HK-2 (cell line): ENCODE measurements around the gene REPIN1.

ENCODE experiments used
- DNase-seq: peaks from one replicate; pipeline ENCODE4 v3.0.0-alpha.2; 2018; ENCODE audit not compliant: unreplicated experiment

Gene REPIN1

GRCh38 chr7:150360363-150361058, 8.1 kb upstream of the REPIN1 start:
- no peak for DNase-seq

GRCh38 chr7:150361402-150361801, 7.2 kb upstream of the REPIN1 start:
- no peak for DNase-seq

DNA sequence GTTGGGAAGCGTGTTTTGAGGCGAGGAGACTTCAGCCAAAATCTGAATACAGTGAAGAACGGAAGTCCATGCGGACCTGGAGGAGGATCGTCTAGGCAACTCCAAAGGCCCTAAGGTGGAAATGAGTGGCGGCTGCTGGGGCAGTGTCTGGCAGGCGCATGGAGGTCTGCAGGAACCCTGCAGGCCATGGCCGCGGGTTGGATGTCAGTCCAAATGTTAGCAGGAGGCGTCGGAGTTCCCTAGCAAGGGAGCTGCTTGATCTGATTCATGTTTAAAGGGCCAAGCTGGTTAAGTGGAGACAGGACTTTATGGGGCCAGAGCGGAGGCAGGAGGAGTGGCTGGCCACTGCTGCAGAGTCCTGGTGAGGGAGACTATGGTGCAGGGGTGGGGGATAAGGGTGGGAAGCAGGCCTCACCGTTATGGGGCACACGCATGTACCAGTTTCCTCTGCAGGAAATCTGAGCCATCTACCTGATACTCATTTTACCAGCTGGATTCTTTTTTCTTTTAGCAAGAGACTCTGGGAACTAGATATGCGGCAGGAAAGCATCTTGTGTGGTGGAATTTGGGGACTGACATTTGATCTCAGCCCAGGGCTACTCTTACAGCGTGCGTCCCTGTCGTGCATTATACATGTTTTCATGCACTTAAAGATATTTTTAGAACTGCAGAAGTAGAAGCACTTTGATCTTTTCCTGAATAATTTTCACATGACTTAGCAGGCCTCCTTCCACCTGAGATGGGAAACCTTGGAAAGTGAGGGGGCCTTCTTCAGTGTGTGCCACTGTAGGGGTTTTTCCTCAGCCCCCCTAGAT, 6.6 kb upstream of the REPIN1 start:
- DNase-seq, result no peak

GRCh38 chr7:150363370-150363769, 5.3 kb upstream of the REPIN1 start:
- no peak for DNase-seq

DNA sequence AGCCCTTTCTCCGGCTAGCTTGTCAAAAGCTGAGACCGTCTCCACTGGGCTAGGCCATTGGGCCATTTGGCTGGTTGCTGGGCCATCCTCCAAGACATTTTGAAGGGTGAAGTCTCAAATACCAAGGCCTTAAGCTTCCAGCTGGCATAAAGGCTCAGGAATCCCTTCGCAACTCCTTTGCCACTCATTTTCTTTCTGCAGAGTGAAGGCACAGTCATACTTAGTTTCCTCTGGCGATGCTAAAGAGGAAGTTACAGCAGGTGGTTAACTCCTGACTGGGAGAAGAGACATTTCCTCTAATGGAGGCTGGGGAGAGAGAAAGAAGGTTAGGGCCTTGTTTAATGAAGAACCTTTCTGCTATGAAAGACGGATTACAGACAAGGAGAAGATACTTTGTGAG, 4.8 kb upstream of the REPIN1 start:
- no peak for DNase-seq

DNA sequence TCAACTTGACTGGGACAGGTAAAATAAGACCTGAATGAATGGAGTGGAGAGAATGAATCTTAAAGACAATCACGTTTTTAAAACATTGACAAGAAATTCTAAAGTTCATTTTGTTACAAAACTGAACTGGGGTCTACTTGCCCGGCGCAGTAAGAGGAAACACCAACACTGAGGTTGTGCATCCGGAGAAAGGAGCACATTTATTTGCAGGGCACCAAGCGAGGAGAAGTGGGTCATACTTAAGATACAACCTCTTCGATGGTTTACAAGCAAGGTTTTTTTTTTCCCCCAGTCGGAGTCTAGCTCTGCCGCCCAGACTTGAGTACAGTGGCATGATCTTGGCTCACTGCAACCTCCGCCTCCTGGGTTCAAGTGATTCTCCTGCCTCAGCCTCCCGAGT, 3.4 kb upstream of the REPIN1 start:
- no peak for DNase-seq

DNA sequence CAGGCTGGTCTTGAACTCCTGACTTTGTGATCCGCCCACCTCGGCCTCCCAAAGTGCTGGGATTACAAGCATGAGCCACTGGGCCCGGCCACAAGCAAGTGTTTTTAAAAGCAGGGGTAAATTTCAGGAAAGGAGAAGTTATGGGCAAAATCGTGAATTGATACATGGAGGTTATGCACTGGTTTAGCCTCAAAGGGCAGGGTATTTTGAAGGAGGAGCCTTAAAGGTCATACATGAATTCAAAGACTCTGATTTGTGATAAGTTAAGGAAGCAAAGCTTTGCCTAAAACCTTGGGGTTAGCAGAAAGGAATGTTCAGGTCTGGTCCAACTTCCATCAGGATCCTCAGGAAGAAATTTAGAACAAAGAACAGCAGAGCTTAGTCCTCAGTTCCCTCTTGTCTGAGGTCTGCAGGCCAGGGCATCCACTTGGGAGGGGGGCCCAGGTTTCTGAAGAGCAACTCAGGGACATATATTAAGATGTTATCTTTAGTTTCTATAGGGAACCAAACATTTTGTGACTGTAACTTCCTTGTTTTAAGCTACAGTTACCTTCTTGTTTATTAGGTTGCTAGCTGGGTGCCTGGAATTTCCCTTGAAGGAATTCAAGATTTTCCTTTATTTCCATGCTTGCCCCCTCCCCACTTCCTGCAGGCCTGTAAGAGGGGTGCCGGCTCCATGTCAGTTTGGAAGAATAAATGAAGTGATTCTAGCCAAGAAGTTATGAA, 2.8 kb upstream of the REPIN1 start:
- DNase-seq, result no peak

- DNase-seq, result no peak
These were observed 936 bp upstream of the REPIN1 start for GRCh38 chr7:150367677-150368095.

GRCh38 chr7:150368884-150369747, 494 bp downstream of the REPIN1 start:
- peak; percentile 83 for DNase-seq

DNA sequence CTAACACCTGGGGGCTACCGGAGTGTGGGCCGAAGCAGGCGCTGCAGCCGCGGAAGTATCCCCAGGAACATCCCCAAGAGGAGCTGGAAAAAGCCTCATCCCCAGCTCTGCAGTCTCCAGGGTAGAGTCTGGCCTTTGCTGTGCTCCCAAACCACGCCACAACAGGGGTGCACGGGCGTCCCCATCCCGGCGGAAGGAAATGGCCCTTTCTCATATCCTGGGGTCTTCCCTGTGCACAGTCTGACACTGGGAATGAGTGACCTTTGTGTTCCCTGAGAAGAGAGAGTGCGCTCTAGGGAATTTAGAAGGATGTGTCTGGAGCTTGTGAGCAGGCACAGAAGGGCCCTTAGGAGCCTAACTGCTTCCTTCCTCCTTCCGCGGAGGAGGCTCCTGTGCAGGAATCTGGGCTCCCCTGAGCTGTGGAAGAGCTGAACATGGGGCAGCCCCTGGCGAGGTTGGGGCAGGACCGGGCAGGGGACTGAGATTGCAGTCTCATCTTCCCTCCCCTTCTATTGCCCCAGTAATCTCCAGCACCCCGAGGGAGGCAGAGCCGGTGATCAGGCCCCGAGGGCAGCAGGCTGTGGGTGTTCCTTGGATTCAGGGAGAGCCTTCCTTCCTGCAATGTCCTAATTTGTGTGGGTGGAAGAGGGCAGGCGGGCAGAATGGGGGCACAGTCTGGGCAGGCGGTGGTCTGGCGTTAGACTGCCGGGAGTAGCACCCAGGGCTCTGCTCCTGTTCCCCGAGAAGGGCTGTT, 1.3 kb downstream of the REPIN1 start:
- DNase-seq, result no peak

- no peak for DNase-seq
These were observed 2.0 kb downstream of the REPIN1 start for GRCh38 chr7:150370612-150371071.

DNA sequence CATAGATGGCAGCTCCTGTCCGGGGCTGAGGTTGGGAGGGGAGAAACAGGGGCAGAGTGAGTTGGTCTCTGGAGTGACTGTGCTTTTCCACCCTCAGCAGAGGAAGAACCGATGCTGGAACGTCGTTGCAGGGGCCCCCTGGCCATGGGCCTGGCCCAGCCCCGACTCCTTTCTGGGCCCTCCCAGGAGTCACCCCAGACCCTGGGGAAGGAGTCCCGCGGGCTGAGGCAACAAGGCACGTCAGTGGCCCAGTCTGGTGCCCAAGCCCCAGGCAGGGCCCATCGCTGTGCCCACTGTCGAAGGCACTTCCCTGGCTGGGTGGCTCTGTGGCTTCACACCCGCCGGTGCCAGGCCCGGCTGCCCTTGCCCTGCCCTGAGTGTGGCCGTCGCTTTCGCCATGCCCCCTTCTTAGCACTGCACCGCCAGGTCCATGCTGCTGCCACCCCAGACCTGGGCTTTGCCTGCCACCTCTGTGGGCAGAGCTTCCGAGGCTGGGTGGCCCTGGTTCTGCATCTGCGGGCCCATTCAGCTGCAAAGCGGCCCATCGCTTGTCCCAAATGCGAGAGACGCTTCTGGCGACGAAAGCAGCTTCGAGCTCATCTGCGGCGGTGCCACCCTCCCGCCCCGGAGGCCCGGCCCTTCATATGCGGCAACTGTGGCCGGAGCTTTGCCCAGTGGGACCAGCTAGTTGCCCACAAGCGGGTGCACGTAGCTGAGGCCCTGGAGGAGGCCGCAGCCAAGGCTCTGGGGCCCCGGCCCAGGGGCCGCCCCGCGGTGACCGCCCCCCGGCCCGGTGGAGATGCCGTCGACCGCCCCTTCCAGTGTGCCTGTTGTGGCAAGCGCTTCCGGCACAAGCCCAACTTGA, 2.7 kb downstream of the REPIN1 start:
- DNase-seq, result no peak

DNA sequence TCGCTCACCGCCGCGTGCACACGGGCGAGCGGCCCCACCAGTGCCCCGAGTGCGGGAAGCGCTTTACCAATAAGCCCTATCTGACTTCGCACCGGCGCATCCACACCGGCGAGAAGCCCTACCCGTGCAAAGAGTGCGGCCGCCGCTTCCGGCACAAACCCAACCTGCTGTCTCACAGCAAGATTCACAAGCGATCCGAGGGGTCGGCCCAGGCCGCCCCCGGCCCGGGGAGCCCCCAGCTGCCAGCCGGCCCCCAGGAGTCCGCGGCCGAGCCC, 3.3 kb downstream of the REPIN1 start:
- no peak for DNase-seq

DNA sequence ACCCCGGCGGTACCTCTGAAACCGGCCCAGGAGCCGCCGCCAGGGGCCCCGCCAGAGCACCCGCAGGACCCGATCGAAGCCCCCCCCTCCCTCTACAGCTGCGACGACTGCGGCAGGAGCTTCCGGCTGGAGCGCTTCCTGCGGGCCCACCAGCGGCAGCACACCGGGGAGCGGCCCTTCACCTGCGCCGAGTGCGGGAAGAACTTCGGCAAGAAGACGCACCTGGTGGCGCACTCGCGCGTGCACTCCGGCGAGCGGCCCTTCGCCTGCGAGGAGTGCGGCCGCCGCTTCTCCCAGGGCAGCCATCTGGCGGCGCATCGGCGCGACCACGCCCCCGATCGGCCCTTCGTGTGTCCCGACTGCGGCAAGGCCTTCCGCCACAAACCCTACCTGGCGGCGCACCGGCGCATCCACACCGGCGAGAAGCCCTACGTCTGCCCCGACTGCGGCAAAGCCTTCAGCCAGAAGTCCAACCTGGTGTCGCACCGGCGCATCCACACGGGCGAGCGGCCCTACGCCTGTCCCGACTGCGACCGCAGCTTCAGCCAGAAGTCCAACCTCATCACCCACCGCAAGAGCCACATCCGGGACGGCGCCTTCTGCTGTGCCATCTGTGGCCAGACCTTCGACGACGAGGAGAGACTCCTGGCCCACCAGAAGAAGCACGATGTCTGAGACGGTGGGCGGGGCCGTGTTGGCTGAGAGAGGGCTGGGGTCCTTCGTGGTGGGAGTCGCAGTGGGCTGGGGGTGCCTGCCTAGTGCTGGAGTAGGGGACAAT, 3.8 kb downstream of the REPIN1 start:
- DNase-seq, result no peak

DNA sequence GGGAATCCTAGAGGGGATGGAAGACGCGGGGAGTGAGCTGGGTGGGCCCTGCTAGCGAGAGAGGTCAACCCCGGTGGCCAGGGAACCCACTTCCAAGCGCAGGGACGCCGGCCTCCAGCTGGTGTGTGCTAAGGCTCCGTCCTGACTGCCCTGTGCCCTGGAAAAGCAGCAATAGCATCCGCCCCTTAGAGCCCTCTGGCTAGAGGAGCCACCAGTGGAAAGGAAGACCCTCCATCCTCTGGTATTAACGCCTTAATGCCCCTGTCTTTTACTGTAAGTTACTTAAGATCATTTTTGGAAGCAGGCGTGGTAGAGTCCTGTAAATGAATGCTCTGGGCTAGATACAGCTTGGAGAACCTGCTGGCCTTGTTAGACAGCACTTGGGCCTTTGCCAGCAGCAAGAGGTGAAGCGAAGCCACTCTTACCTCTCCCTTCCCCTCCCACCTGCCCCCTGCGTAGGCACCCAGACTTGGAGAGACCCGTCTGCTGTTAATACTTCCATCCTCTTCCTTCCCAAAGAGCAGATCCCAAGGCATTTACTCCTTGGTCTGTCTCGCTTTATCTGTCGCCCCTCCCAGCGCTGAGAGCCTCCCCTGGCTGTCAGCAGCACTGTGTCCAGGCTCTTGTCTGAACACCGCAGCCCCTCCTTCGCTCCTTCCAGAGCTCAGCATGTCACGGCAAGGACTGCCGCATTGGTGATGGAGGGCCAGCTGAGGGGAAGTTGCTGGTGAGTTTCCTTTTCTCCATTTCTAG, 4.6 kb downstream of the REPIN1 start:
- DNase-seq, result no peak

GRCh38 chr7:150374026-150374425, 5.4 kb downstream of the REPIN1 start:
- no peak for DNase-seq

DNA sequence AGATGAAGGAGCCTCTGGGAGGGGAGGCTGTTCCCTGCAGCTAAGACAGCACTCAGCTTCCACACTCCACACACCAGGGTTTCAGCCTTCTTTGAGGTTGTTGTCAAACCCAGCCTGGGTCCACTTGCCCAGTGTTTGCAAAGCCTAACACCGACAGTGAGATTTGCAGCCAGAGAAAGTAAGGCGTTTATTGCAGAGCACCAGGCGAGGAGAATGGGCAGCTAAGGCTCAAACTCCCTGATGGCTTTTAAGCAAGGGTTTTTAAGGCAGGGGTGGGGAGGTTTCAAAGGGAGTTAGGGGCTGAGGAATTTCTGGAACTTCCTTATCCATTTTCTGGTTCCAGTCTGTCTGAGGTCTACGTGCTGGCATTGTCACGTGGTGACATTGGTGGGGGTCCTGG, 5.8 kb downstream of the REPIN1 start:
- no peak for DNase-seq

DNA sequence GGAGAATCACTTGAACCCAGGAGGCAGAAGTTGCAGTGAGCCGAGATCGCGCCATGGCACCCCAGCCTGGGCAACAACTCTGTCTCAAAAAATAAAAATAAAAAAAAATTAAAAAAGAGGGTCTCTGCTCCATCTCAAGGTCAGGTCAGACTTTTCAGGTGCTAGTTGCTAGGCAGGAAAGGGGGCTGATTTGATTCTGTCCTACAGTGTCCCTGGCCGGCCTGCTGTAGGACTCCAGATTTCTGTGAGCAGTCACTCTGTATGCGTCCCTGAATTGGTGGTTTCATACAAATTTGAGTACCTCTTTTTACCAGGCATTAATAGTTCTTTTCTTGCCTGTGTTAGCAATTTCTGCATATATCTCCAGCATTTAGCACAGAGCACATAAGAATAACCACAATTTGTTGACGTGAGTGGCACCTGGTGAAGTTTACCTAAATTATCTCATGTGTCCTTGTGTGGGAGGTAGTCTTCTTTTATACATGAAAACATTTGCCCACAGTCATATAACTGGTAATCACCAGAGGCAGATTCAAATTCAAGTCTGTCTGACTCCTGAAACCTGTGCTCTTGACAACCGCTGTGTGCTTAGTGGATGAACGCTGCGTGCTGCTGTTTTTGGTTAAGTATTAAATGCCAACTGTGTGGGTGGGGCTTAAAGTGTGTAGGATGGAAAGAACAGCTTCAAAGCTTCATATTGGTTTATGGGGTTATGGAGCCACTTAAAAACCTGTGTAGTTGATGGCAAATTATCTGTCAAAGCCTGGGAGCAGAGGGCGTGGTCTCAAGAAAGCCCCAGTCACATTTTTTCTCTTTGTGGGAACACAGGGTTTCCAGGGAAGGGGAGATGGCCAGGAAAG, 7.3 kb downstream of the REPIN1 start:
- DNase-seq, result no peak
